ENCODE results near the gene SV2C. TPM values are rescaled to one million over a fixed set of nuclear protein-coding genes. Genes with fewer than 3 reads are reported as not detected.

Gene SV2C
- total RNA-seq, 2 donors from 2014 or later = 0.04 to 0.15 TPM

DNA sequence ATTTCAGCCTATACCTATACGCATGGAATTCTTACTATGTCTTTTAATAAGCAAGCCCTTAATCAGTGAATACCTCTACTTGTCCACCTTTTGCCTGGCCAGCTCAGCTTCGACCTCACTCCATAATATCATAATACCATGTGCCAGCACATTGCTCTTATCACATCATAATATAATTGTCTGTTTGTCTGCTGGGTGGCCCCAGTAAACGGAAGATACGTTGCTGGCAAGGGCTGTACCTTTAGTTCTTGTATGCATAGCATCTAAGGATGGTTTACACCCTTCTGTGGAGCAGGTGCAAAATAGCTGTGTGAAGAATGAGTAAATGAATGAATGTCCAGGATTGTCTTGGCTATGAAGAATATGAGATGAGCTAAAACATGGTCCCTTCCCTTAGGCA is 29.9 kb downstream of the SV2C start:
- no peaks in the 10 kb centered on the region for H3K4me1 ChIP-seq
- no peaks in the 10 kb centered on the region for H3K27me3 ChIP-seq
- no peaks in the 10 kb centered on the region for H3K36me3 ChIP-seq
- H3K4me3 ChIP-seq = no peak overlapping the region
- no peak overlapping the region for H3K27ac ChIP-seq
- no peak for TF ChIP-seq CTCF (IDR thresholded peaks at IDR 0.05)
- no peaks in the 10 kb centered on the region for H3K9me3 ChIP-seq
- no peak for DNase-seq (ENCODE audit: low spot score)

GRCh38 chr5:76114179-76114851 is 31.1 kb downstream of the SV2C start:
- H3K9me3 ChIP-seq = no peaks in the 10 kb centered on the region
- DNase-seq (ENCODE audit: low spot score) = no peak
- TF ChIP-seq CTCF (IDR thresholded peaks at IDR 0.05) = no peak
- no peak overlapping the region for H3K27ac ChIP-seq
- no peaks in the 10 kb centered on the region for H3K4me1 ChIP-seq
- H3K4me3 ChIP-seq = no peak overlapping the region
- no peaks in the 10 kb centered on the region for H3K36me3 ChIP-seq
- no peaks in the 10 kb centered on the region for H3K27me3 ChIP-seq

DNA sequence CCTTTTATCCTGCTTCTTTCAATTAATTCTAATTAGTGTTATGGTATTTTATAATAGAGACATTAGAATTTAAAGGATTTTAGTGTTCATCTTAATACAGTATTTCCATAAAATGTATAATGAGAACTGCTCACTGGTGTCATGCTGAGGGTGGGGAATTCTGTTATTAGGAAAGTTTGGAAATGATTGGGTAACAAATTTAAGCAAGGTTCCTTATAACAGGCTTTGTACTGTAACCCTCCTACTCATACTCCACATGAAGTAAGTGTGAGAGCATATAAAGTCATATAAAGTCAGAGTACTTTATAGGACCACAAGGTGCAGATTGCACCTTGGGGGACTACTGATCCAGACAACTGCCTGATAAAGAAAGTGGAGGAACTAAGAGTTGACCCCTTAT is 42.2 kb downstream of the SV2C start:
- no peak overlapping the region for H3K27ac ChIP-seq
- H3K36me3 ChIP-seq = no peaks in the 10 kb centered on the region
- no peak overlapping the region for H3K4me3 ChIP-seq
- no peaks in the 10 kb centered on the region for H3K9me3 ChIP-seq
- TF ChIP-seq CTCF (IDR thresholded peaks at IDR 0.05) = no peak
- DNase-seq (ENCODE audit: low spot score) = no peak
- H3K27me3 ChIP-seq = no peaks in the 10 kb centered on the region
- no peaks in the 10 kb centered on the region for H3K4me1 ChIP-seq

DNA sequence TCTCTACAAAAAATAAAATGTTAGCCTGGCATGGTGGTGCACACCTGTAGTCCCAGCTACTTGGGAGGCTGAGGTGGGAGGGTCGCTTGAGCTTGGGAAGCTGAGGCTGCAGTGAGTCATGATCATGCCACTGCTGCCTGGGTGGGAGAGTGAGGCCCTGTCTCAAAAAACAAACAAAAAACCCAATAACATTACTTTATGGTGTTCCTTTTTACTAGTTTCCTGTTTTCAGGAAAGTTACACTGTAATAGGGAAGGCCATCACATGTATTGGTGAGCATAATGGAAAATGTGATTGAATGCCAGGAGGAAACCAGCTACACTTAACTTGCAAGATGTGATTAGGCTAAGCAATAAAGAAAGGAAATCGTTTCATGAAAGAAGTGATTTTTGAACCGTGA is 42.7 kb downstream of the SV2C start:
- H3K27me3 ChIP-seq = no peaks in the 10 kb centered on the region
- TF ChIP-seq CTCF (IDR thresholded peaks at IDR 0.05) = no peak
- H3K4me3 ChIP-seq = no peak overlapping the region
- DNase-seq (ENCODE audit: low spot score) = no peak
- no peaks in the 10 kb centered on the region for H3K9me3 ChIP-seq
- no peak overlapping the region for H3K27ac ChIP-seq
- H3K4me1 ChIP-seq = no peaks in the 10 kb centered on the region
- no peaks in the 10 kb centered on the region for H3K36me3 ChIP-seq

- H3K27me3 ChIP-seq = no peaks in the 10 kb centered on the region
- H3K9me3 ChIP-seq = no peaks in the 10 kb centered on the region
- no peak for TF ChIP-seq CTCF (IDR thresholded peaks at IDR 0.05)
- no peaks in the 10 kb centered on the region for H3K36me3 ChIP-seq
- DNase-seq (ENCODE audit: low spot score) = no peak
- H3K4me3 ChIP-seq = no peak overlapping the region
- H3K4me1 ChIP-seq = no peaks in the 10 kb centered on the region
- no peak overlapping the region for H3K27ac ChIP-seq
Observed at GRCh38 chr5:76134003-76134402, 50.8 kb downstream of the SV2C start.

DNA sequence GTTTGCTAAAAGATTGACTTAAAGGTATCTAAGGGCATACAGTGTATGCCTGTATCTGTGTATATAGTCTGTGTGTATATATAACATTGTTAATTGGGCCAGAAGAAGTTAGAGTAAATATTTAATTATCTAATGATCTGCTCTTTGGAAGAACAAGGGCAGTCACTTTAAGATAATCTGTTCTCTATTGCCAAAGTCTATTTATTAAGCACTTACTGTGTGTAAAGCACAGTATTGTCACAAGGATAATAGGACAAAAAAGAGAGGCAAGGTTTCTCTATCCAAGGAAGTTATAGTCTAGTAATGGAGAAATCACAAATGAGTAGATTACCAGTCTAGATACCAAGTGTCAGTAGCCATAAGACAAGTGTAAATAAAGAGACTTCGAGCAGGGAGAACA is 51.5 kb downstream of the SV2C start:
- Histone ChIP-seq H3K4me3 (no peak overlapping the region), H3K27me3 (no peaks in the 10 kb centered on the region), H3K4me1 (no peaks in the 10 kb centered on the region), H3K27ac (no peak overlapping the region), H3K36me3 (no peaks in the 10 kb centered on the region), H3K9me3 (no peaks in the 10 kb centered on the region)
- DNase-seq (ENCODE audit: low spot score) = no peak
- TF ChIP-seq CTCF (IDR thresholded peaks at IDR 0.05) = no peak
